Stimulated activated CD8-positive, alpha-beta memory T cell treated with anti-CD3 and anti-CD28 coated beads, Interleukin-7, amount 100 ng/mL, for 1 hour (primary cell): Measurements from ENCODE around the gene CALD1.

ENCODE experiments used
- DNase-seq, 2 donors: peaks; one replicate each; pipeline ENCODE4 v3.0.0-alpha.2; 2020; ENCODE audit warnings: low read depth in 2 of 2

The CALD1 gene

DNA sequence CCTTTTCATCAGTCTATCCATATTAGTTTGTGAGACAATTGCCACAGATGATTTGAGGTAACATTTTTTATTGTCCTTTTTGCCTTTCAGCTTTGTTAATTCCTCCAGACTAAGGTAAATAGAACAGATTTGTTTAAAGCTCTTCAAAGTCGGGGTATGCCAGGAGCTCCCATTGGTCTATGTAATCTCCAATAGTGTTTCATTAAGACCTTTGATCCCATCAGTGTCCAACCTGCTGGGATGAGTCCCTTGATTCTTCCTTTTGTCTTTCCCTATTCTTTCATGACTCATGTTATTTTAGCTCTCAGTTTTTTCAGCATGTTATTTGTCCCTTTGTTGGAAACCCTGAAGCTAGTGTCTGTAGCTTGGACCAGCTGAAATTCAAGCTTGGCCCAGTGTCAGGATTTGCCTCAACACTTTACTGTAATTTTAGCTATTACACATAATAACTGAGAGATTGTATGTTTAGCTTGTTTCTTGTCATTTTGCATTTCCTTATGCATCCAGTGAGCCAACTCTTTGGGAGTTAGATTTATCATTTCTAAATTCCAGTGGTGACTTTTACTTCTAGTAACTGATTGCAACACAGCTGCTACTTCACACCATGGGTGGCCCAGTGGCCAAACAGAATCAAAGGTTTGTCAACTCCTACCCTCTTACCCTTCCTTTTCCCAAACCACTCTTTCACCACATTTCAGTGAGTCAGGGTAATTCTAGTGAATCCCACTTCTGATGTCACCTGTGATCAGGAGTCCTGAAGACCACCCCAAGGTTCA, 222.1 kb downstream of the CALD1 start:
- no peak for DNase-seq

DNA sequence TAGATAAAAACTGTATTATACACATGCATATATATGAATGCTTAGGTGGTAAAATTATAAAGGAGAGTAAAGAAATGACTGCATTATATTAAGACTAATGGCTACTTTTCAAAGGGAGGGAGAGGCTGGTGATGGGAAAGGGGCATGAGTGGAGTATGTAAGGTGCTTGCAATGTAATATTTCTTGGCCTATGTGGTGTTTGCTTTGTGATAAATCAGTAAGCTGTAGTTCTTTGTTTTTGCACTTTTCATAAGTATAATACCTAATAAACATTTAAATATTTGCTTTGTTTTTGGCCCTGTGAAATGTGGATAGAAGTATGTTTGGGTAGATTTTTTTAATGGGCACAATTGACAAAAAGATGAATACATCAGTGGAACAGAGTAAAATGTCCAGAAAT, 232.8 kb downstream of the CALD1 start:
- DNase-seq = no peak
